Vagina (tissue), 2 donors: ENCODE data around the gene GEMIN7. TPM values are rescaled to one million over a fixed set of nuclear protein-coding genes. Genes with fewer than 3 reads are reported as not detected.
A peak's percentile ranks its signal among the peaks of the same experiment; 100 is the strongest.

Experiments used
- DNase-seq, 2 donors: peaks; one replicate each; pipeline ENCODE4 v3.0.0-alpha.2; 2017; ENCODE audit errors: extremely low spot score in 2 of 2
- H3K27ac ChIP-seq: fragments of 200-600 bp; sonication (generic); one replicate; pipeline ENCODE4 v1.5.1; 2019
- H3K27me3 ChIP-seq: fragments of 200-600 bp; sonication (generic); one replicate; pipeline ENCODE4 v1.5.1; 2019
- H3K36me3 ChIP-seq, 2 donors: fragments of 200-600 bp; sonication (generic); one replicate each; pipeline ENCODE4 v1.5.1; 2017 to 2019
- H3K4me1 ChIP-seq: fragments of 200-600 bp; sonication (generic); one replicate; pipeline ENCODE4 v1.5.1; 2019
- H3K4me3 ChIP-seq, 2 donors: fragments of 200-600 bp; sonication (generic); 1 replicate in 1 of 2; 2 replicates in 1 of 2; pipeline ENCODE4 v1.5.1; 2016 to 2019
- H3K9me3 ChIP-seq: fragments of 200-600 bp; sonication (generic); one replicate; pipeline ENCODE4 v1.5.1; 2019
- CTCF ChIP-seq, 3 experiments: fragments of 450-650 bp in 2 of 3; fragments of 200-600 bp in 1 of 3; sonication (generic) in 1 of 3; IDR thresholded peaks; one replicate each; pipeline ENCODE4 v1.5.1; 2017 to 2019; ENCODE audit warnings: antibody characterized with exemption in 3 of 3, mild to moderate bottlenecking in 2 of 3, moderate library complexity in 2 of 3
- POLR2A ChIP-seq, 2 donors: fragments of 450-650 bp; IDR thresholded peaks; one replicate each; pipeline ENCODE4 v1.6.1; 2017; ENCODE audit warnings: antibody characterized with exemption in 2 of 2, mild to moderate bottlenecking in 2 of 2, moderate library complexity in 2 of 2
- POLR2AphosphoS5 ChIP-seq, 2 donors: sonication (generic); formaldehyde crosslinking; IDR thresholded peaks; one replicate each; pipeline ENCODE4 v1.9.0; 2017; ENCODE audit warnings: antibody characterized with exemption in 2 of 2, mild to moderate bottlenecking in 2 of 2, low read depth in 1 of 2; ENCODE audit not compliant: insufficient read depth in 1 of 2
- intact Hi-C: fragments of 100-400 bp; cut with DNase I; formaldehyde crosslinking; loops from one replicate; pipeline ENCODE4 v1.15.1; 2023
- total RNA-seq: library from RNA; depleted of rRNA; stranded (reverse); fragments of >200 nt; gene quantifications from one replicate; pipeline ENCODE4 v1.2.3, GENCODE V29; 2016

GEMIN7 gene
- total RNA-seq, 1 donor from 2014 or later, result 42.0 TPM

GRCh38 chr19:45096700-45097099 lies 17.6 kb downstream of the GEMIN7 start:
- Histone ChIP-seq H3K4me1 (peaks cover 83% of the 10 kb centered on the region), H3K36me3 (no peaks in the 10 kb centered on the region), H3K4me3 (no peak overlapping the region), H3K27ac (peak overlapping the region; percentile 88), H3K9me3 (no peaks in the 10 kb centered on the region), H3K27me3 (no peaks in the 10 kb centered on the region)
- intact Hi-C loops, result no loop called here
- no peak for TF ChIP-seq POLR2A (IDR thresholded peaks at IDR 0.05)
- TF ChIP-seq CTCF (IDR thresholded peaks at IDR 0.05), result no peak
- TF ChIP-seq POLR2AphosphoS5 (IDR thresholded peaks at IDR 0.05; ENCODE audit: insufficient read depth in 1 of 2, low read depth in 1 of 2), result no peak
- no peak for DNase-seq

GRCh38 chr19:45097450-45097775 lies 18.4 kb downstream of the GEMIN7 start:
- H3K36me3 ChIP-seq, result no peaks in the 10 kb centered on the region
- no peak overlapping the region for H3K4me3 ChIP-seq
- no peak for DNase-seq
- intact Hi-C loops, result no loop called here
- no peaks in the 10 kb centered on the region for H3K27me3 ChIP-seq
- peaks cover 90% of the 10 kb centered on the region for H3K4me1 ChIP-seq
- TF ChIP-seq CTCF (IDR thresholded peaks at IDR 0.05) (no peak), POLR2A (IDR thresholded peaks at IDR 0.05) (no peak), POLR2AphosphoS5 (IDR thresholded peaks at IDR 0.05; ENCODE audit: insufficient read depth in 1 of 2, low read depth in 1 of 2) (no peak)
- no peaks in the 10 kb centered on the region for H3K9me3 ChIP-seq
- peak overlapping the region; percentile 88 for H3K27ac ChIP-seq

- H3K4me3 ChIP-seq, result peak overlapping the region; percentile 4 to 10
- DNase-seq, result no peak
- H3K4me1 ChIP-seq, result peaks cover 96% of the 10 kb centered on the region
- TF ChIP-seq POLR2AphosphoS5 (IDR thresholded peaks at IDR 0.05; ENCODE audit: insufficient read depth in 1 of 2, low read depth in 1 of 2), result peak in 1 of 2 donors; percentile 43
- TF ChIP-seq CTCF (IDR thresholded peaks at IDR 0.05), result no peak
- H3K27me3 ChIP-seq, result no peaks in the 10 kb centered on the region
- H3K27ac ChIP-seq, result peak overlapping the region; percentile 88
- no peaks in the 10 kb centered on the region for H3K9me3 ChIP-seq
- intact Hi-C loops, result no loop called here
- no peaks in the 10 kb centered on the region for H3K36me3 ChIP-seq
Observed at GRCh38 chr19:45097776-45098520, 18.9 kb downstream of the GEMIN7 start.

GRCh38 chr19:45098521-45099466 lies 19.7 kb downstream of the GEMIN7 start:
- H3K4me1 ChIP-seq, result peaks cover 100% of the 10 kb centered on the region
- H3K9me3 ChIP-seq, result no peaks in the 10 kb centered on the region
- H3K27ac ChIP-seq, result peak overlapping the region; percentile 88
- no peak for DNase-seq
- H3K27me3 ChIP-seq, result no peaks in the 10 kb centered on the region
- TF ChIP-seq POLR2A (IDR thresholded peaks at IDR 0.05) (no peak), CTCF (IDR thresholded peaks at IDR 0.05) (no peak), POLR2AphosphoS5 (IDR thresholded peaks at IDR 0.05; ENCODE audit: insufficient read depth in 1 of 2, low read depth in 1 of 2) (no peak)
- peak overlapping the region in 1 of 2 donors; percentile 10 for H3K4me3 ChIP-seq
- no peaks in the 10 kb centered on the region for H3K36me3 ChIP-seq
- intact Hi-C loops, result no loop called here
